ENCODE data around the gene ZNF385A. TPM values are rescaled to one million over a fixed set of nuclear protein-coding genes. Genes with fewer than 3 reads are reported as not detected.

The ZNF385A gene
- total RNA-seq, 1 experiment from 2014 or later: 5.7 TPM

GRCh38 chr12:54321363-54321762 is 63.2 kb downstream of the ZNF385A start:
- Histone ChIP-seq H3K18ac (ENCODE audit: insufficient read length, low read depth, low read length) (no peak overlapping the region), H3K9me3 (ENCODE audit: control insufficient read depth, low read depth, low read length) (no peaks in the 10 kb centered on the region), H3K4me1 (ENCODE audit: insufficient read depth, low read length) (no peaks in the 10 kb centered on the region; the same call in 1 of the 2 replicates), H3K79me1 (ENCODE audit: insufficient read depth, low read depth, low read length, poor library complexity, severe bottlenecking) (no peaks in the 10 kb centered on the region), H2AFZ (ENCODE audit: low read length) (no peak overlapping the region), H3K23ac (ENCODE audit: insufficient read length, low read depth, low read length) (no peak overlapping the region), H2AK5ac (ENCODE audit: insufficient read length, low read length) (no peak overlapping the region), H2BK120ac (ENCODE audit: low read depth, low read length, poor library complexity, severe bottlenecking) (no peak overlapping the region), H4K8ac (replicated peaks; ENCODE audit: insufficient read length, low read depth, low read length) (no peak overlapping the region), H3T11ph (ENCODE audit: low read length) (no peak overlapping the region), H2BK12ac (ENCODE audit: insufficient read length, low read depth, low read length) (no peak overlapping the region), H3K4me2 (ENCODE audit: insufficient read depth, insufficient read length, low read length) (no peak overlapping the region), H2BK15ac (ENCODE audit: low read depth, low read length) (no peak overlapping the region), H2BK20ac (ENCODE audit: low read depth, low read length, poor library complexity, severe bottlenecking) (no peak overlapping the region), H4K91ac (ENCODE audit: insufficient read length, low read depth, low read length) (no peak overlapping the region), H3K27ac (ENCODE audit: insufficient read length, low read depth, low read length) (no peak overlapping the region), H4K20me1 (ENCODE audit: control insufficient read depth, insufficient read depth, insufficient read length) (no peaks in the 10 kb centered on the region), H3K56ac (ENCODE audit: insufficient read length, low read depth, low read length) (no peak overlapping the region), H3K79me2 (ENCODE audit: insufficient read depth, low read length) (no peaks in the 10 kb centered on the region), H3K23me2 (ENCODE audit: insufficient read length, low read depth, low read length, poor library complexity, severe bottlenecking) (no peaks in the 10 kb centered on the region), H3K4ac (ENCODE audit: low read depth, low read length) (no peak overlapping the region), H3K9ac (ENCODE audit: extremely low read depth, insufficient read length, low read length) (no peak overlapping the region), H3K27me3 (ENCODE audit: insufficient read depth, low read length) (no peaks in the 10 kb centered on the region), H3K14ac (ENCODE audit: insufficient read depth, low read length) (no peak overlapping the region), H2BK5ac (ENCODE audit: insufficient read length, low read length) (no peak overlapping the region), H4K5ac (ENCODE audit: insufficient read length, low read depth, low read length) (no peak overlapping the region)
- WGBS (ENCODE audit: extremely low coverage, insufficient read length, low lambda C conversion rate): no CpG with 5 or more reads among the region's 5 CpGs
- Mint-ChIP-seq H3K27ac (no peak overlapping the region; a peak in 1 of 7 replicates), H3K4me1 (peaks cover 4 to 7% of the 10 kb centered on the region in 2 experiments), H3K4me3 (no peak overlapping the region), H3K27me3 (ENCODE audit: low read depth) (no peaks in the 10 kb centered on the region), H3K36me3 (ENCODE audit: insufficient read depth in 1 of 3, low read depth in 3 of 3) (no peaks in the 10 kb centered on the region), H3K9me3 (no peaks in the 10 kb centered on the region)
- TF ChIP-seq CTCF (conservative IDR thresholded peaks at IDR 0.05): no peak
- no peak for DNase-seq

Small RNAs within 50 kb of the gene (microRNA-seq; reads per million reads assigned to microRNA genes)
- 28.9 reads per million, percentile 59 among the genes with 10 or more reads in this experiment for gene MIR148B (ENCODE audit: borderline microRNAs expressed)

Other genes with a start within 250 kb of the ZNF385A start
- 21.7 and 23.0 TPM in 2 replicates for gene SMUG1, start 195.7 kb downstream of the ZNF385A start, total RNA-seq (2021)
- gene CBX5, start 104.6 kb downstream of the ZNF385A start, total RNA-seq (2021): 204 and 206 TPM in 2 replicates
- 3,193 and 3,242 TPM in 2 replicates for gene HNRNPA1, start 104.0 kb downstream of the ZNF385A start, total RNA-seq (2021)
- 1.2 and 1.5 TPM in 2 replicates for gene NFE2, start 83.7 kb downstream of the ZNF385A start, total RNA-seq (2021)
- 104 TPM in 2 replicates for gene COPZ1, start 59.6 kb downstream of the ZNF385A start, total RNA-seq (2021)
- not detected in 2 replicates for gene GPR84, start 20.2 kb downstream of the ZNF385A start, total RNA-seq (2021)
- gene ITGA5, start 34.5 kb upstream of the ZNF385A start, total RNA-seq (2021): 12.2 and 16.2 TPM in 2 replicates
- 0.33 TPM in 1 of 2 replicates, not detected in the other for gene GTSF1, start 88.9 kb upstream of the ZNF385A start, total RNA-seq (2021)
- gene NCKAP1L, start 113.0 kb upstream of the ZNF385A start, total RNA-seq (2021): not detected in 2 replicates
- gene PDE1B, start 164.9 kb upstream of the ZNF385A start, total RNA-seq (2021): 1.6 and 2.1 TPM in 2 replicates
- gene PPP1R1A, start 203.9 kb upstream of the ZNF385A start, total RNA-seq (2021): 4.3 and 8.5 TPM in 2 replicates